Suprapubic skin (tissue), 3 donors: Measurements from ENCODE around the gene ZNF28.
"Not testable (repeated sequence)": the region's sequence is repeated elsewhere in the genome, so short reads cannot be mapped to it uniquely, and the experiment has no call there.

Experiments used
- CTCF ChIP-seq, 2 donors: fragments of 200-600 bp in 1 of 2; fragments of 450-650 bp in 1 of 2; sonication (generic) in 1 of 2; IDR thresholded peaks; one replicate each; pipeline ENCODE4 v1.5.1; 2016 to 2019; ENCODE audit warnings: antibody characterized with exemption in 2 of 2, mild to moderate bottlenecking in 1 of 2, moderate library complexity in 1 of 2
- POLR2A ChIP-seq, 2 donors: fragments of 450-650 bp; IDR thresholded peaks; one replicate each; pipeline ENCODE4 v1.6.1; 2017; ENCODE audit warnings: antibody characterized with exemption in 2 of 2, mild to moderate bottlenecking in 2 of 2, moderate library complexity in 2 of 2

- TF ChIP-seq CTCF, POLR2A (IDR thresholded peaks at IDR 0.05): not testable (repeated sequence)
These were observed 46.6 kb upstream of the ZNF28 start for GRCh38 chr19:52868031-52868430.
